ENCODE measurements around the gene PRKAR1B.

- no peak for TF ChIP-seq CTCF (conservative IDR thresholded peaks at IDR 0.05)
- TF ChIP-seq ZFX (IDR thresholded peaks at IDR 0.05) = no peak
These were observed 164.1 kb downstream of the PRKAR1B start for GRCh38 chr7:562789-563628.

Data from C4-2B (cell line).